Choroid plexus epithelial cell (primary cell): ENCODE data around the gene CEP170B.

Experiments
- DNase-seq: peaks from one replicate; pipeline ENCODE4 v3.0.0-alpha.2; 2010; ENCODE audit warnings: low read depth
- H3K4me3 ChIP-seq: 2 replicates; pipeline ENCODE4 v1.5.1; 2011; ENCODE audit warnings: low read depth, mild to moderate bottlenecking, control low read depth, low read length, moderate library complexity
- TF ChIP-seq, protein P1 (sequence below): conservative IDR thresholded peaks from 2 replicates; pipeline ENCODE4 v1.5.1; 2011; ENCODE audit warnings: low read depth, mild to moderate bottlenecking, control low read depth, inconsistent platforms, low read length, moderate library complexity

Gene CEP170B

DNA sequence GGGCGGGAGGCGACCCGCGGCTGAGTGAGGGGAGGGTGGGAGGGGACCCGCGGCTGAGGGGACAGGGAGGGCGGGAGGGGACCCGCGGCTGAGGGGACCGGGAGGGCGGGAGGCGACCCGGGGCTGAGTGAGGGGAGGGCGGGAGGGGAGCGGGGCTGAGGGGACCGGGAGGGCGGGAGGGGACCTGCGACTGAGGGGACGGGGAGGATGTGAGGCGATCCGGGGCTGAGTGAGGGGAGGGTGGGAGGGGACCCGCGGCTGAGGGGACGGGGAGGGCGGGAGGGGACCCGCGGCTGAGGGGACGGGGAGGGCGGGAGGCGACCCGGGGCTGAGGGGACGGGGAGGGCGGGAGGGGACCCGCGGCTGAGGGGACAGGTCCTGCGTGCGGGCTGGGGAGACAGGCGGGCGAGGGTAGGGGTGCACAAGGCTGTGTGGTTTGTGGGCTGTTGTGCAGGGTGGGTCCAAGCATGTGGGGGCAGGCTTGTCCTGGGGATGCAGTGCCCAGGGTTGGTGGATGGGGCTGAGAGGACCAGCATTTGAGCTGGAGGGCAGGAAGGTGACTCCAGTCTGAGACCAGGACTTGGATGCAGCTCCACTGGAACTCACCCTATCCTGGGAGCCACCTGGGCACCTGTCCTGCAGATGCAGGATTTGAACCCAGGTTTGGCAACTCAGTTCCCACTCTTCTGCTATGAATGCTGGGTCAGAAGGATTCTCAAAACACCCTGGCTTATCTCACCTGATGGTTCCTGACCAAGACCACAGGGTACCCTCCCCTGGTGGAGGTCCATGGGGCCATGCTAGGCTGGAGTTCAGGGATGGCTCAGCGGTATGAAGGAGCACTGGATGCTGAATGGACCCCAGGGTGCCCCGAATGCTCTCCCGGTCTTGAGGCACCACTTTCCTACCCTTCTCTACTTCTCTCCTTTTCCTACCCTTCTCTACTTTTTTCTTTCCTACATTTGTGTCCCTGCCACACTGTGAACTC is 69.0 kb downstream of the CEP170B start:
- TF ChIP-seq, protein P1, sequence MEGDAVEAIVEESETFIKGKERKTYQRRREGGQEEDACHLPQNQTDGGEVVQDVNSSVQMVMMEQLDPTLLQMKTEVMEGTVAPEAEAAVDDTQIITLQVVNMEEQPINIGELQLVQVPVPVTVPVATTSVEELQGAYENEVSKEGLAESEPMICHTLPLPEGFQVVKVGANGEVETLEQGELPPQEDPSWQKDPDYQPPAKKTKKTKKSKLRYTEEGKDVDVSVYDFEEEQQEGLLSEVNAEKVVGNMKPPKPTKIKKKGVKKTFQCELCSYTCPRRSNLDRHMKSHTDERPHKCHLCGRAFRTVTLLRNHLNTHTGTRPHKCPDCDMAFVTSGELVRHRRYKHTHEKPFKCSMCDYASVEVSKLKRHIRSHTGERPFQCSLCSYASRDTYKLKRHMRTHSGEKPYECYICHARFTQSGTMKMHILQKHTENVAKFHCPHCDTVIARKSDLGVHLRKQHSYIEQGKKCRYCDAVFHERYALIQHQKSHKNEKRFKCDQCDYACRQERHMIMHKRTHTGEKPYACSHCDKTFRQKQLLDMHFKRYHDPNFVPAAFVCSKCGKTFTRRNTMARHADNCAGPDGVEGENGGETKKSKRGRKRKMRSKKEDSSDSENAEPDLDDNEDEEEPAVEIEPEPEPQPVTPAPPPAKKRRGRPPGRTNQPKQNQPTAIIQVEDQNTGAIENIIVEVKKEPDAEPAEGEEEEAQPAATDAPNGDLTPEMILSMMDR: no peak
- DNase-seq: no peak
- no peak overlapping the region for H3K4me3 ChIP-seq

DNA sequence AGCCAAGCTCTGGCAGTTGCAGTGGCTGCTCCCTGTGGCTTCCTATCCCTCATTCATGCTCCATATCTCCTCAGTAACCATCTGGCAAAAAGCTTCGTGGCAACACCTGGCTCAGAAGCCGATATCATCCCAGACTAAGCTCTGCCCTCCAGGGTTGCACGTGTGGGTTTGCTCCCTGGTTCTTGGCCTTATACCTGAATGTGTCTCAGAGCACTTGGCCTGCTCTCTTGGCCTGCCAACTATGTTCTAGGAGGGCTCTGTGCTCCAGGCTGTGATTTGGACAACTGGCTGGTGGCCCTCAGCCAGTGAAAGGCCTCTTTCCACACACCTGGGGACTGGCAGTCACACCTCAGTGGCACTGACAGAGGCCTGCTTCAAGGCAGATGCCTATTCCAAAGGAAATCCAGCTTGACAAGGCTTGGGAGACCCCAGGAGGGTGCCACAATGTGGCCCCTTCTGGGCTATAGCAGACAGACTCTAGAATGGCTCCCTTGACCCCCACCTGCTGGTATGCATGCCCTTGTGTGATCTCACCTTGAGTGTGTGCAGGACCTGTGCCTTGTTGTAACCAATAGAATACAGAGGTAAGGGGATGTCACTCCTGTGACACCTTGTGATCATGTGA is 70.1 kb downstream of the CEP170B start:
- TF ChIP-seq, protein P1: no peak
- H3K4me3 ChIP-seq: no peak overlapping the region

DNA sequence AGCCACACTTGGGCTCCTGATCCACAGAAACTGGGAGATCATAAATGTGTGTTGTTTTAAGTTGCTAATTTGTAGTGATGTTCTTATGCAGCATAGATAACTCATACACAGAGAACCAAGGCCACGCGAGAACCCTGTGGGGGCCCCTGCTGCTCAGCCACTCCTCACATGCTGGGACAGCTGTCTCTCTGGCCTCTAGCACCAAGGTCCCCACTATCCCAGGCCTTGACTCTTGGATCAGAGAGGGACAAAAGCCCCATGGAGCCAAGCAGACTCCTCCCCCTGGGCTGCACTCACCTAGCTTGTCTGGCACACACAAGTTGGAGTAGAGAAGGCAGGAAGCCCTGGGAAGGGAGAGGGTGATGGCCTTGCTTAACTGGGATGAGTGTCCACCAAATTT is 70.9 kb downstream of the CEP170B start:
- TF ChIP-seq, protein P1: no peak
- no peak overlapping the region for H3K4me3 ChIP-seq
- DNase-seq: no peak

More for the DNA sequence above, 70.1 kb downstream of the CEP170B start:
- no peak for DNase-seq

DNA sequence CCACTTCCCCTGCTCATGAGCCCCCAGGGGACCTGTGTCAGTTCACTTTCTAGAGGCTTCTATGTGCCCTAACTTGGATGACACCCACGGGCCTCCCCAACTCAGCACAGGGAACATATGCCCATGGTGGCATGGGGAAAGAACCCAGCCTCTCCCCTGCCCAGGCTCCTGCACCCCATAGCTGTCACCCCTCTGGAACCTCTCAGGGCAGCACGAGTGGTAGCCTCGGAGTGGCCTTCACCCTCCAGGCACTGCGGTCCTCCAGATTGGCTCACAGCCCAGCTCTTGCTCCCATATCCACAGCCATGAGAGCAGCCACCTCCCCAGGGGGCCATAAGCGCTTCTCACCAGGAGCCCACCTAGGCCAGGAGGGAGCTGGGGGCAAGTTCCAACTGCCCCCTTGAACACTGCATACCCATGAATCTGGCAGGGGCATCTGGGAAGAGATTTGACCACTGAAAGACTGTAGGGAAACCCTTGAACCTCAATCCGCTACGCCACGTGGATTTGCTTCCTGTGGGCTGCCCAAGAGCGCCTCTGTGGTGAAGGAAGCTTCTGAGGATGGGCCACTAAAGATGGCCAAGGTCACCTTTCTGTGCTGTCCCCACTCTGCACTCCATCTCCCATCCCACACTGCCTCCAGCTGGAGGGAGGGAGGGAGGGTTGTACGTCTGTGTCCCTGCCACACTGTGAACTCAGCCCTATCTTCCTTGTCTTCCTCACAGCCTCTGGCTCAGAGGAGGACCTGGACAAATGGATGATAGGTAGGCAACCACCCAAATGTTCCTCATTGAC is 71.5 kb downstream of the CEP170B start:
- TF ChIP-seq, protein P1: no peak
- DNase-seq: no peak
- H3K4me3 ChIP-seq: no peak overlapping the region

DNA sequence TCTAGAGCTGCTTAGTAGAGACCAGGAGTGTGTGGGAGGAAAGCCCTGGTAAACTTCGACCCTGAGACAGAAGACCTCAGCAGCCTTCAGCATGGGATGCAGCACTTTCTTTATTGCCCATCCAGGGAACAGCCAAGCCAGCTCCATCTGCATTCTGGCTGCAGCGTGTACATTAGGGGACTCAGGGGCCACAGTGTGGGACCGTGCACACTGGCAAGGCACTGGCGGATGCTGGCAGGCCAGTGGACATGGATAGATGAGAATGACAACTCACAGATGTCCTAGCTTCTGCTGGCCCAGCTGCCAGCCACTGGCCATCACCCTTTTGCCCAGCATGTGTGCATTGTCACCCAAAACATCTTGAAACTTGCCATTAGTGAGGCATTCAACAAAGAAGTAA is 72.1 kb downstream of the CEP170B start:
- no peak overlapping the region for H3K4me3 ChIP-seq
- TF ChIP-seq, protein P1: no peak
- DNase-seq: no peak

DNA sequence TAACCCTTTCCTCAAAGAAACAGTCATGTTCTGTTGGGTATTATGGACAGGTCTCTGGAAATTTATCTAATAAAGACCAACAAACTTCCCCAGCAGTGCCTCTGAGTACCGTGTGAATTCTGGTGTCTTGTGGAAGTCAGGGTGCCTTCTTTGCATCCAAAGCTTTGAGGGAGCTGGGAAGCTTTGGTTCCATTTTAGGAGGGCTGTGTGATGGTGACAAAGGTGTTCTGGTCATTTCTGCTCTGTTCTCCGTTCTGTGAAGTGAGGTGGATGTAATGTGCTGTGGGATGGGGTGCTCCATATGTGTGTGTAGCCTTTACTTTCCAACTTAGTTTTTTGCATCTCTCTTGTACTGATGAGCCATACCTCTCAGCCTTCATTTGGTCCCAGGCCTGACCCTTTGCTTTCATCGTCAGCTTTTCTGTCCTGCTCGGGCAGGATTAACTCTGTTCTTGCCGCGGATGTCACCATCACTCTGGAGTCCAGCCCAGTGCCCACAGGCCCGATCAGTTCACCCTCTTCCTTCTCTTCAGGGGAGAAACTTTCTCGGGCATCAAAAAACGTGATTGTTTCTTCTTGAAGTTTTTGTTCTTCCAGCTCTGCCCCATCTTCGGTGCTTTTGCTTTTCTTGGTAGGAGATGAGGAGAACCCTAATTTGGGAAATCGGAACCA is 72.8 kb downstream of the CEP170B start:
- TF ChIP-seq, protein P1: no peak
- no peak for DNase-seq
- no peak overlapping the region for H3K4me3 ChIP-seq
